K562 (cell line): ENCODE results near the gene NBEA.

Source experiments
- CBFB ChIP-seq: sonication (generic); formaldehyde crosslinking; IDR thresholded peaks from 2 replicates; pipeline ENCODE4 v1.4.0; 2020; ENCODE audit warnings: mild to moderate bottlenecking, missing genetic modification reagents
- KDM1A ChIP-seq, 2 experiments: fragments of 450-650 bp; IDR thresholded peaks; 2 replicates each; pipeline ENCODE4 v1.6.1; 2016; ENCODE audit warnings: mild to moderate bottlenecking in 2 of 2
- PML ChIP-seq: IDR thresholded peaks from 2 replicates; pipeline ENCODE4 v1.6.1; 2012; ENCODE audit warnings: low read length, inconsistent platforms
- USF1 ChIP-seq: sonication (generic); formaldehyde crosslinking; IDR thresholded peaks from 2 replicates; pipeline ENCODE4 v1.9.0; 2022; ENCODE audit warnings: mild to moderate bottlenecking, missing genetic modification reagents
- USF2 ChIP-seq: sonication (generic); formaldehyde crosslinking; IDR thresholded peaks from 2 replicates; pipeline ENCODE4 v1.5.0; 2020; ENCODE audit warnings: missing genetic modification reagents
- ZNF785 ChIP-seq: fragments of 250-450 bp; sonication (Bioruptor Pico); IDR thresholded peaks from 2 replicates; pipeline ENCODE4 v1.4.0; 2020; ENCODE audit warnings: mild to moderate bottlenecking

- no peak for TF ChIP-seq CBFB
- TF ChIP-seq ZNF785 (CRISPR knock-in tag) = no peak
- TF ChIP-seq USF1 = no peak
- no peak for TF ChIP-seq KDM1A (IDR thresholded peaks at IDR 0.05)
- no peak for TF ChIP-seq USF2 (CRISPR knock-in tag)
- TF ChIP-seq PML = no peak
Observed at GRCh38 chr13:34914416-34914815, 27.7 kb upstream of the NBEA start.
